GM19372 (cell line): ENCODE results near the gene NKD1.
A peak's percentile ranks its signal among the peaks of the same experiment; 100 is the strongest.
"Not testable (repeated sequence)": the region's sequence is repeated elsewhere in the genome, so short reads cannot be mapped to it uniquely, and the experiment has no call there.

Source experiments
- ATAC-seq: cut with Tn5 transposase; IDR thresholded peaks from one replicate; pipeline ENCODE4 v1.9.1; 2021; ENCODE audit warnings: mild to moderate bottlenecking, low read depth, moderate library complexity; ENCODE audit not compliant: unreplicated experiment

NKD1 gene

GRCh38 chr16:50574745-50575136 lies 26.5 kb downstream of the NKD1 start:
- ATAC-seq, result no peak

GRCh38 chr16:50575743-50576142 lies 27.5 kb downstream of the NKD1 start:
- ATAC-seq, result no peak

GRCh38 chr16:50576403-50577113 lies 28.4 kb downstream of the NKD1 start:
- no peak for ATAC-seq

GRCh38 chr16:50578137-50578536 lies 29.9 kb downstream of the NKD1 start:
- ATAC-seq, result peak; percentile 71

- ATAC-seq, result not testable (repeated sequence)
These were observed 31.2 kb downstream of the NKD1 start for GRCh38 chr16:50579373-50579772.

GRCh38 chr16:50580180-50580798 lies 32.1 kb downstream of the NKD1 start:
- ATAC-seq, result no peak

GRCh38 chr16:50581845-50582244 lies 33.6 kb downstream of the NKD1 start:
- no peak for ATAC-seq

- ATAC-seq, result no peak
These were observed 35.0 kb downstream of the NKD1 start for GRCh38 chr16:50583211-50583610.

- ATAC-seq, result peak; percentile 53
These were observed 36.0 kb downstream of the NKD1 start for GRCh38 chr16:50584033-50584722.

- ATAC-seq, result no peak
These were observed 37.2 kb downstream of the NKD1 start for GRCh38 chr16:50585331-50585776.

- no peak for ATAC-seq
These were observed 39.3 kb downstream of the NKD1 start for GRCh38 chr16:50587543-50587942.

- no peak for ATAC-seq
These were observed 40.1 kb downstream of the NKD1 start for GRCh38 chr16:50588276-50588675.

- no peak for ATAC-seq
These were observed 43.0 kb downstream of the NKD1 start for GRCh38 chr16:50591209-50591608.

- ATAC-seq, result no peak
These were observed 43.9 kb downstream of the NKD1 start for GRCh38 chr16:50591800-50592771.

- ATAC-seq, result no peak
These were observed 44.8 kb downstream of the NKD1 start for GRCh38 chr16:50592996-50593395.

GRCh38 chr16:50593410-50594150 lies 45.4 kb downstream of the NKD1 start:
- ATAC-seq, result no peak

- no peak for ATAC-seq
These were observed 46.4 kb downstream of the NKD1 start for GRCh38 chr16:50594308-50595260.

- no peak for ATAC-seq
These were observed 47.7 kb downstream of the NKD1 start for GRCh38 chr16:50595859-50596258.
